GM12875 (cell line): ENCODE measurements around the gene KCNC3.

Experiments used
- H3K4me3 ChIP-seq: one replicate; pipeline ENCODE4 v1.5.1; 2011; ENCODE audit warnings: low read depth, low read length, control low read depth
- TF ChIP-seq, protein P1 (sequence below): IDR thresholded peaks from 2 replicates; pipeline ENCODE4 v1.5.1; 2011; ENCODE audit warnings: low read depth, mild to moderate bottlenecking, control low read depth, inconsistent platforms, low read length, moderate library complexity, borderline replicate concordance; ENCODE audit not compliant: insufficient read depth

Gene KCNC3

DNA sequence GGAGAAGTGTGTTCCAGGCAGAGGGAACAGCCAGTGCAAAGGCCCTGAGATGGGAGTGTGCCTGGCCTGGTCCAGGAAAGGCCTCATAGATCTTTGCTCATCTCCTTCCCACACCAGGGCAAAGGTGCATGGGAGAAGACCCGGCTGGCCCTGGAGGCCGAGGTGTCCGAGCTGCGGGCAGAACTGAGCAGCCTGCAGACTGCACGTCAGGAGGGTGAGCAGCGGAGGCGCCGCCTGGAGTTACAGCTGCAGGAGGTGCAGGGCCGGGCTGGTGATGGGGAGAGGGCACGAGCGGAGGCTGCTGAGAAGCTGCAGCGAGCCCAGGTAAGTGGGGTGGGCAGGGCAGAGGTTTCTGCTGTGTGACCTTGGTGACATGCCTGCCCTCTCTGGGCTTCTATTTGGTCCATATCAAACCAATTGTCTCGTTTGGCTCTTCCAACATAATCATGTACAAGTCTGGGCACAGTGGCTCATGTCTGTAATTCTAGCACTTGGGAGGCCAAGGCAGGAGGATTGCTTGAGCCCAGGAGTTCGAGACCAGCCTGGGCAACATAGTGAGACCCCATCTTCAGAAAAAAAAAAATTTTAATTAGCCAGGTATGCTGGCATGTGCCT, 51.1 kb downstream of the KCNC3 start:
- TF ChIP-seq, protein P1, sequence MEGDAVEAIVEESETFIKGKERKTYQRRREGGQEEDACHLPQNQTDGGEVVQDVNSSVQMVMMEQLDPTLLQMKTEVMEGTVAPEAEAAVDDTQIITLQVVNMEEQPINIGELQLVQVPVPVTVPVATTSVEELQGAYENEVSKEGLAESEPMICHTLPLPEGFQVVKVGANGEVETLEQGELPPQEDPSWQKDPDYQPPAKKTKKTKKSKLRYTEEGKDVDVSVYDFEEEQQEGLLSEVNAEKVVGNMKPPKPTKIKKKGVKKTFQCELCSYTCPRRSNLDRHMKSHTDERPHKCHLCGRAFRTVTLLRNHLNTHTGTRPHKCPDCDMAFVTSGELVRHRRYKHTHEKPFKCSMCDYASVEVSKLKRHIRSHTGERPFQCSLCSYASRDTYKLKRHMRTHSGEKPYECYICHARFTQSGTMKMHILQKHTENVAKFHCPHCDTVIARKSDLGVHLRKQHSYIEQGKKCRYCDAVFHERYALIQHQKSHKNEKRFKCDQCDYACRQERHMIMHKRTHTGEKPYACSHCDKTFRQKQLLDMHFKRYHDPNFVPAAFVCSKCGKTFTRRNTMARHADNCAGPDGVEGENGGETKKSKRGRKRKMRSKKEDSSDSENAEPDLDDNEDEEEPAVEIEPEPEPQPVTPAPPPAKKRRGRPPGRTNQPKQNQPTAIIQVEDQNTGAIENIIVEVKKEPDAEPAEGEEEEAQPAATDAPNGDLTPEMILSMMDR = no peak
- no peak overlapping the region for H3K4me3 ChIP-seq

DNA sequence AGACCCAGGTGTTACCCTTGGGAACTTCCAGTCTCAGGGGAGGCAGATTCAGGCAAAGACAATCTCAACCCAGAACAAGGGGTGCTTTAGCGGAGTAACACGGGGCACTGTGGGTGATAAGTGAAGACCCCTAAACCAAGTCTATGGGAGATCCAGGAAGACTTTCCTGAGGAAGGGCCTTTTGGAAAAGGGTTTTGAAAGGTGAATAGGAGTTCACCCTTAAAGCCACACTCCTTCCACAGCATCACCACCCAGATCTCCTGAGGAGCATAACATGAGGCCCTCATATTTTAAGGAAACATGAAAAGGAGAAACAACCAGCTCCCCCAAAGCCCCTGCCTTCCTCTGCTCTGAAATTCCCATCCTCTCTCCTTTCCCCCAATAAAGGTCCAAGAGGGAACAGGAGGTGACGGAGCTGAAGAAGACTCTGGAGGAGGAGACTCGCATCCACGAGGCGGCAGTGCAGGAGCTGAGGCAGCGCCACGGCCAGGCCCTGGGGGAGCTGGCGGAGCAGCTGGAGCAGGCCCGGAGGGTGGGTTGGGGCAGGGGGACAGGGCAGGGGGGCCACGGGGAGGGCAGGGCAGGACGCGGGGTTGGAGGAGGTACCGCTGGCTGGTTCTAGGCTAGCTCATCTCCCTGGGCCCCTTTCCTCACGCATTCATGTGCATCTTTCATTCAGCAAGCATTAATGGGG, 52.7 kb downstream of the KCNC3 start:
- TF ChIP-seq, protein P1 = no peak
- no peak overlapping the region for H3K4me3 ChIP-seq

DNA sequence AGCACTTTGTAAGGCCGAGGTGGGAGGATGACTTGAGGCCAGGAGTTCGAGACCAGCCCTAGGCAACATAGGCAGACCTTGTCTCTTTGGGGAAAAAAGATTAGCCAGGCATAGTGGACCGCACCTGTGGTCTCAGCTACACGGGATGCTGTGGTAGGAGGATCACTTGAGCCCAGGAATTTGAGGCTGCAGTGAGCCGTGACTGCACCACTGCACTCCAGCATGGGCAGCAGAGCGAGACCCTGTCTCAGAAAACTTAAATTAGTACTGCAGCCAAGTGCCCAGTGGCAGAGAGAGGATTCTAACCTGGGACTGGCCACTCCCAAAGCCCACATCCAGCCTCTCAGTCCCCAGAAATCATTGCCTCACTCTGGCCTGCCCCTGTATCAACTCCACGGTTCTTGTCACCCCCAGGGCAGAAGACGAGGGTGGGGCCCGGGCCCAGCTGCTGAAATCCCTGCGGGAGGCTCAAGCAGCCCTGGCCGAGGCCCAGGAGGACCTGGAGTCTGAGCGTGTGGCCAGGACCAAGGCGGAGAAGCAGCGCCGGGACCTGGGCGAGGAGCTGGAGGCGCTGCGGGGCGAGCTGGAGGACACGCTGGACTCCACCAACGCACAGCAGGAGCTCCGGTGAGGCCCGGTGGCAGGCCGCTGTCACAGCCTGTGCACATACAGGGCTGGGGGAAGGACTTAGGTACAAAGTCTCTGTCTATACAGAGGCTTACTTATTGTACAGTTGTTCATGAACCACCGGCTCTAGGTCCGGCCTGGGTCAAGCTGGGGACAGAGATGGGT, 53.4 kb downstream of the KCNC3 start:
- TF ChIP-seq, protein P1 = no peak
- no peak overlapping the region for H3K4me3 ChIP-seq

DNA sequence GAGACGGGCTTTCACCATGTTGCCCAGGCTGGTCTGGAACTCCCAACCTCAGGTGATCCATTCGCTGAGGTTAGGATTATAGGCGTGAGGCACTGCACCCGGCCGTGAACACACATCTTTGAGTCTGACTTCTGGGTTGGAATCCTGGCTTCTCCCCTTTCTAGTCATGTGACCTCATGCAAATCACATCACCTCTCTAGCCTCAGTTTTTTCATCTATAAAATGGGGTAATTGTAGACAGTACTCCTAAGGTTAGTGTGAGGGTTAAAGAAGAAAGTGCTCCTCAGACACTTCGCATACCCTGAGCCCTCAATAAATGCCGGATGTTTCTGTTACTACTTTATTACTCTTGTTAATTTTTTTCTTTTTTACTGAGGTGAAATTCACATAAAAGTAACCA, 55.4 kb downstream of the KCNC3 start:
- TF ChIP-seq, protein P1 = no peak
- H3K4me3 ChIP-seq = no peak overlapping the region

DNA sequence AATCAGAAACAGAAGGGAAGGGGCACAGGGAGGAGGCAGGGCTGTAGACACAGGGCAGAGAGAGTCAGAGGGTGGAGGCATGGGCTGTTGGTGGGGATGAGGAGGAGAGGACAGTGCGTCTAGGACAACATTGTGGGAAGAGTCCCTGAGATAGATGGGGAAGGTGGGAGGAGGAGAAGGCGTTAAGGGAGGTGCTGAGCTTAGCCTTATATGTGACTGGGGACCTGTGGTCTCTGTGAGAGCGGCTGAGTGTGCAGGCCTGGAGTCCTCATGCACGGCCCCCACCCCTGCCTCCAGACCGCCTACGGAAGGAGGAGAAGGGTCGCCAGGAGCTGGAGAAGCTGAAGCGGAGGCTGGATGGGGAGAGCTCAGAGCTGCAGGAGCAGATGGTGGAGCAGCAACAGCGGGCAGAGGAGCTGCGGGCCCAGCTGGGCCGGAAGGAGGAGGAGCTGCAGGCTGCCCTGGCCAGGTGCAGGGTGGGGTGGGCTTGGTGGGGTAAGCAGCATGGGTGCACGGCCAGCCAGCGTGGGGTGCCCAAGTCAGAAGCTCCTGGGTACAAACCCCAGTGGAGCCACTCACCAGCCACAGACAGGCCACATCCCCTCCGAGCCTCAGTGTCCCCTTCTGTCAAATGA, 56.8 kb downstream of the KCNC3 start:
- no peak overlapping the region for H3K4me3 ChIP-seq

DNA sequence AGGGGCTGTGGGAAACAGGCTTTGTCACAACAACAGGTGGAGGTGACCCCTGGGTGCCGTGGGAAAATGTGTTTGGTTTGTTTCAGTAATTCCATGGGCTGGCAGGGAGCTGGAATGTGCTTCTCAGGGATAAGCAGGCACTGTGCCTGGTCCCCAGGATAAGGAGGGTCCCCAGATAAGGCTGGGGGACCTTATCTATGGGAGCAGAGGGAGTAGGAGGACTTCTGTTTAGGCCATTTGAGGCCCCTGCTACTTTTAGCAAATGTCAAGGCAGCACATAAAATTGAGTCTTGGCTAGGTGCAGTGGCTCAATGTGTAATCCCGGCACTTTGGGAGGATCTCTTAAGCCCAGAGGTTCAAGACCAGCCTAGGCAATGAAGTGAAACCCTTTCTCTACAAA, 59.5 kb downstream of the KCNC3 start:
- no peak overlapping the region for H3K4me3 ChIP-seq
- TF ChIP-seq, protein P1 = no peak

More for the DNA sequence above, 56.8 kb downstream of the KCNC3 start:
- TF ChIP-seq, protein P1 = no peak
